Stimulated activated CD8-positive, alpha-beta memory T cell treated with anti-CD3 and anti-CD28 coated beads, Interleukin-12 subunit alpha, Interleukin-12 subunit beta, amount 100 ng/mL, for 1 hour (primary cell): Measurements from ENCODE around the gene HSF2.

ENCODE experiments used
- DNase-seq: peaks from one replicate; pipeline ENCODE4 v3.0.0-alpha.2; 2020; ENCODE audit warnings: low read depth

Gene HSF2

GRCh38 chr6:122400121-122400450, 634 bp downstream of the HSF2 start:
- peak; percentile 4 for DNase-seq

DNA sequence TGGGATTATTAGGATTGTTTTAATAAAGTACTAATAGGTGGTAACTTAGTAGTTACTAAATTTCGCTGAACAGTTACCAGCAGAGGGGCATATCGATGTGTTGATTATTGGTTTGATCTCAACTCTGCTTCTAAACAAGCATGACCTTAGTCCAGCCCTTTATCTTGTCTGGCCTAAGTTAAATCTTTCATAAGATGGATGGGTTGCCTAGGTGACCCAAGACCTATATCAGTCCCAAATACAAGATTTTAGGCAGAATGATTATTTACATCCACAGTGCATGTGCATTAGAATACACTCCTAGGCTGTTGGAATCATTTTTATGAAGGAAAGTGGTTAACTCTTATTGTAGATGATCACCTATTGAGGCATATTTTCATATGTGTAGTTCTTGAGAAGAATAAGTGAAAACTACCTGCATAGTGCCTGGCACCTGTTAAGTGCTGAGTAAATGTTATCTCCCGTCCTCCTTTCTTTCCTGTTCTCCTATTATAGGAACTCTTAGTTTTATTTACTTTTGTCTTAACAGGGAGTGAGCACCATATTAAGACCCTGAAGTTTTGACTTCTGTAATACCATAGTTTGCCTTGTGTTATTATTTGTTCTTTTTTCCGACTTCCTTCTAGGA, 1.1 kb downstream of the HSF2 start:
- DNase-seq: no peak

- DNase-seq: no peak
These were observed 1.7 kb downstream of the HSF2 start for GRCh38 chr6:122401104-122401503.

DNA sequence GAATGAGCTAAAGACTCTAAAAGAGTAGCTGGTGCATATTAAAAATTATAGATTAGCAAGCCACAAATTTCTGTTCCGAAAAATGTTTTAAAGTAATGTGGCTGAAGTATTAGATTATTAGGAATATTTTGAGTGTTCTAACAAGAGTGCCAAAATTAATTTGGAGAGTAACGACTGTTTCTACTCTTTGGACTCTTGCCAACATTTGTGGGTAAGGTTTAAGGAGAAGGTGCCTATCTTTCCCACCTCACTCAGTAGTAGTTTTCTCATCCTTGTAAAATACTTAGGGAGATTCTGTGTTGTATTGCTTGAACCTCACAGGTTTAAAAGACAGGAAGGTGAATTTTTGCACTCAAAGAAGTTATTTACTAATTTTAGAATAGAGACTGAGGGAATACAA, 5.0 kb downstream of the HSF2 start:
- no peak for DNase-seq

DNA sequence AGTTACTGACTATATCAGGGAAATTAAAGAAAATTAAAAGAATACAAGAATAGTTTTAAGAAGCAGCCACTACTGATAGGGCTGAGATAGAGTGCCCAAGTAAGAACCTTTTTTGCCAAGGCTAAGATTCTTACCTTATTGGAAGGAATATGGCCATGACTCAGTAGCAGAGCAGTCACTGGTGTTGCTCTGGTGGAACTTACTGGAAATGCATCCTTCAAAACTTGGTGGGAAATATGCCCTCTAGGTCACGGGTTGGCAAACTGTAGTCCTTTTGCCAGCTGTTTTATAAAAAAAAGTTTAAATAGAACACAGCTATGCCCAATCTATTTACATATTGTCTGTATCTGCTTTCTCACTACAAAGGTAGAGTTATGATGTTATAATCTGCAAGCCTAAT, 6.0 kb downstream of the HSF2 start:
- no peak for DNase-seq

DNA sequence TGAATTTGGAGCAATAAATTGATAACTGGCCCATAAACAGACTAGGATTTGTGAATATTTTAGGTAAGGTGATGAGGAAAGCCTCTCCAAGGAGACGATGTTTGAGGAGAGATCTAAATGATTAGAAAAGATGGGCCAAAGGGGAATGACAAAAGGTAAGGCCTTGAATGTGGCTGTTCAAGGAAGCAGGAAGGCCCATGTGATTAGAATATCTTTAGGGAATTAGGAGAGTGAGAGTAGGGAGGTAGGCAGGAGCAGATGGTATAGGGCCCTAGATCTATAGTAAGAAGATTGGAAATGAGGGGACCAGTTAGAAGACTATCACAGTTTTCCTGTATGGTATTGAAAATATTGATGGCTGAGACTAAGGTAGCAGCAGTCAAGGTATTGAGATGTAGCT, 6.7 kb downstream of the HSF2 start:
- no peak for DNase-seq

DNA sequence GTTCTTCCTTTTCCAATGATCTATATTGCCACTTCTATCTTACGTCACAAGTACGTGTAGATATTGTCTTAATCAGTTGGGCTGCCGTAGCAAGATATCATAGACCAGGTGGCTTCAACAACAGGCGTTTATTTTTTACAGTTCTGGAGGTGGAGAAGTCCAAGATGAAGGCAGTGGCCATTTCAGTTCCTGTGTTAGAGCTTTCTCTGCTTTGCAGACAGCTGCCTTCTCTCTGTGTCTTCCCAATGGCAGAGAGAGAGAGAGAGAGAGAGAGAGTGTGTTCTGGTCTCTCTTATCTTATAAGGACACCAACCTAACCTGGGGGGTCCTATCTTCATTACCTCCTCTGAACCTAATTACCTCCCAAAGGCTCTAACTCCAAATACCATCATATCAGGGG, 8.3 kb downstream of the HSF2 start:
- no peak for DNase-seq

- no peak for DNase-seq
These were observed 8.8 kb downstream of the HSF2 start for GRCh38 chr6:122408240-122408639.

- no peak for DNase-seq
These were observed 9.4 kb downstream of the HSF2 start for GRCh38 chr6:122408702-122409458.

DNA sequence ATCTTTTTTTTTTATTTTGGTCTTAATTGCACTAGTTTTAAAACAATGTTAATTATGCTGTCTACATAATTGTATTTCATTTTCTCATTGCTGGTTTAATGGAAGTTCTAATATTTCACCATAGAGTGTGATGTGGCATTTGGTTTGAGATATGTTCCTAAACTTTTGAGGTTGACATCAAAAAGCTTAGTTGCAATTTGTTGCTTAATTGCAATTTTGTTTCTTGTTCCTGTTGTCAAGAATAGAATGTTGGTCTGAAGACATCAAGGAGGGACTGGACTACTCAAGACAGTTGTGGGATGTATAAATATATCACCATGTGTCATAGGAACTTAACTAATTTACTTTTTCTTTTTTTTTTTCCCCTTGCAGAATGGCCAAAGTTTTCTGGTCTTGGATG, 12.5 kb downstream of the HSF2 start:
- DNase-seq: no peak

DNA sequence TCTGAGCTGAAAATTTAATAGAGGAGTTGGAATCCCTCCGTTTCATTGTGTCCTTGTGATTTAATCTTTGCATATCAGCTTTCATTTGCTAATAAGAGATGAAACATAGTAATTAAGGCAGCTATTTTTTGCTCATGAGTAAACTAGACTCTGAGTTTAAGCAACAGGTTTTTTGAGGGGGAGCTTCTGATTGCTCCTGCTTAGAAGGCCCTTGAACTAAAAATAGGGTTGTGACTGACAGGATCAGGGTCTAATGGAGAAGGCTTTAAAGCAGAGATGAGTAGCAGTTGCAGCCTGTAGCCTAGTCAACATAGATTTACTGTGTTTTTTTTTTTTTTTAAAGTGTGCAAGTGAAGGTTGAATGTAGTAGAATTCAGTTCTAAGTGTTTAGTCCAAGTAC, 17.4 kb downstream of the HSF2 start:
- DNase-seq: no peak

- no peak for DNase-seq
These were observed 22.6 kb downstream of the HSF2 start for GRCh38 chr6:122422003-122422402.

GRCh38 chr6:122422614-122423267, 23.3 kb downstream of the HSF2 start:
- DNase-seq: no peak

DNA sequence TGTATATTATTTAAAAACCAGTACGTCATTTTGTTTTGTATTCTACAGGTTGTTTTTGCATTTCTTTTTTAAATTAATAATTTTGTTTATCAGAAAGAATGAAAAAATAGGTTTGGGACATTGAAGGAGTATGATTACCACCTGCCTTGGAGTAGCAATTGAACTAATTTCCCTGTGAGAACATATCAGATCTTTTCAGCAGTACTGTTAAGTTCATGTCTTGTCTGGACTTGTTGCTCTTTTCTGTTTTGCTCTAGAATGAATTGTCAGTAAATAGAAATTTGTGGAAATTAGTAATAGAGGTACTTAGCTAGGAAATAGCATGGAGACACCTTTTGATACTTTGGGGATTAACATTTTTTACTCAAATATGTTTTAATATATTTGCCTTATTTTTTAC, 24.3 kb downstream of the HSF2 start:
- DNase-seq: no peak

- no peak for DNase-seq
These were observed 27.1 kb downstream of the HSF2 start for GRCh38 chr6:122426597-122426996.

- no peak for DNase-seq
These were observed 29.3 kb downstream of the HSF2 start for GRCh38 chr6:122428781-122429180.

DNA sequence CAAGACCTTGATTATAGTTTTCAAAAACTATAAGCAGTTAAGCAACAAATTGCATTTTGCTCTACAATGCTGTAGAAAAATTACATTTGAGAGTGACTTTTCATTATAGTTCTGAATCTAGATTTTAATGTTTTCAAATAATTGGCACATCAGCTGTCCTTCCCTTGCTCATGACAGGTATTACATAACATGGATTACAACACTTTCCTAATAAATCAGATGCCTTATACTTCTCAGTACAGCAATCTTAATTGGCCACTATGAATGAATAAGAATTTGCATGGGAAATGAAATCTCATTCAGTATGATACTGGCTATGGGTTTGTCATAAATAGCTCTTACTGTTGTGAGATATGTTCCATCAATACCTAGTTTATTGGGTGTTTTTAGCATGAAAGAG, 29.9 kb downstream of the HSF2 start:
- no peak for DNase-seq

DNA sequence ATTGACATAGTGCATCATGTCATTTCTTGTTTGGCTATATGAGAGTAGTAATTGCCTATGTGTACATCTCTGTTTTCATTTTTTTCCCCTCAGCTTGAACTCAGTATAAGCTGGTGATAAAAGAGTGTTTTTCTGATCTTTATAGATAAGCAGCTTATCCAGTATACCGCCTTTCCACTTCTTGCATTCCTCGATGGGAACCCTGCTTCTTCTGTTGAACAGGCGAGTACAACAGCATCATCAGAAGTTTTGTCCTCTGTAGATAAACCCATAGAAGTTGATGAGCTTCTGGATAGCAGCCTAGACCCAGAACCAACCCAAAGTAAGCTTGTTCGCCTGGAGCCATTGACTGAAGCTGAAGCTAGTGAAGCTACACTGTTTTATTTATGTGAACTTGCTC, 32.3 kb downstream of the HSF2 start:
- no peak for DNase-seq

- no peak for DNase-seq
These were observed 33.4 kb downstream of the HSF2 start for GRCh38 chr6:122432816-122433215.

DNA sequence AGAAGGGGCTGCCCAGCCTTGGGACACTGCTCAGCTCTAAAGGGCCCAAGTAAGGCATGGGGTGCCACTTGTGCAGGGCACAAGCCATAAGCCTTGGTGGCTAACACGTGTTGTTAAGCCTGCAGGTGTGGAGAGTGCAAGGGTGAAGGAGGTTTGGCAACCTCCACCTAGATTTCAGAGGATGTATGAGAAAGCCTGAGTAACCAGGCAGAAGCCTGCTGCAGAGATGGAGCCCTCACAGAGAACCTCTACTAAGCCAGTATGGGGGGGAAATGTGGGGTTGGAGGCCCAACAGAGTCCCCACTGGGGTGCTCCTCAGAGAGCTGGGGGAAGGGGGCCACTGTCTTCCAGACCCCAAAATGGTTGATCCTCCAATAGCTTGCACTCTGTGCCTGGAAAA, 39.5 kb downstream of the HSF2 start:
- no peak for DNase-seq

DNA sequence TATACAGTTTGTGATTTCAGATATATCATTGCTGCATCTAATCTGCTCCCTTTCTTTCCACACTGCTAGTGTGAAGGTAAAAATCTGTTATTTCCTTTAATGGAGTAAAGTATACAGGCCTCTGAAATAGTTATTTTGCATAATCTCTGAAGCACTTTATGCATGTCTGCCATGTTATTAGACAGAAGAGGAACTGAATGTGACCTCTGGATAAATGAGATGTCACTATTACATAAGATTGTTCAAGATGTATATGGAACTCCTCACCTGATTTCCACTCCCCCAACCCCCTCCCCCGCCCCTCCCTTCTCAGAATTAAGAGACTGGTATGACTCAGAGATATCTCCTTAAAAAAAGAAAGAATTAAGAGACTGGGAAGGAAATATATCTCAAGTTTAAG, 45.8 kb downstream of the HSF2 start:
- DNase-seq: no peak

- no peak for DNase-seq
These were observed 49.6 kb downstream of the HSF2 start for GRCh38 chr6:122449069-122449468.

GRCh38 chr6:122452509-122452908, 53.1 kb downstream of the HSF2 start:
- DNase-seq: no peak

DNA sequence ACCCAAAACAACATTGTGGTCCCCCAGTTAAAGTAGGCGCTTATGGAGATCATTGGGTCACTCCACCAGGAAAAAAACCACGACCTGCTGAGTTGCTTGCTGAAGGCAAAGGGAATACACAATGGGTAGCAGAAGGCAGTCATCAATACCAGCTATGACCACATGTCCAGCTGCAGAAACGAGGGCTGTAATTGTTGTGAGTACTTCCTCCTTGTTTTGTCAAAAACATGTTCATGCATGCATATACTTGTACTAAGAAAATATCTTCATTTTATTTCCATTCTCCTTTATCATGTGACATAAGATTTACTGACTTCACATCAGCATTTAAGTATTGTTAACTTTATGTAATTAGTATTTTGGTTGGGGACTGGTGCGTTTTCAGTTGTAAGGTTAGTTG, 55.2 kb downstream of the HSF2 start:
- no peak for DNase-seq
